ENCODE measurements around the gene IFT81. TPM values are rescaled to one million over a fixed set of nuclear protein-coding genes. Genes with fewer than 3 reads are reported as not detected.

The IFT81 gene
- total and polyA plus RNA-seq, 2 of the 13 experiments (the other 11 are each of a cell fraction or from before 2014, with no cell fraction given) = 4.2 to 13.0 TPM

- TF ChIP-seq ZBTB37 (CRISPR knock-in tag; IDR thresholded peaks at IDR 0.05) (no peak), NFATC3 (CRISPR knock-in tag; IDR thresholded peaks at IDR 0.05) (0 out of 2 replicates have a peak, but pooled peaks have one; percentile 18), DZIP1 (CRISPR knock-in tag; IDR thresholded peaks at IDR 0.05) (no peak), THAP7 (CRISPR knock-in tag; IDR thresholded peaks at IDR 0.05) (no peak), KDM5B (CRISPR knock-in tag; IDR thresholded peaks at IDR 0.05; ENCODE audit: borderline replicate concordance) (no peak; the same call in 1 of the 2 replicates), NCOA2 (CRISPR knock-in tag; IDR thresholded peaks at IDR 0.05) (peak; percentile 78), ZNF136 (CRISPR knock-in tag; IDR thresholded peaks at IDR 0.05; ENCODE audit: low read depth) (no peak), GATAD2A (CRISPR knock-in tag; IDR thresholded peaks at IDR 0.05) (peak; percentile 81), ZNF777 (CRISPR knock-in tag; IDR thresholded peaks at IDR 0.05) (no peak), NFIC (IDR thresholded peaks at IDR 0.05; ENCODE audit: low read length) (0 out of 2 replicates have a peak, but pooled peaks have one; percentile 34), MEIS1 (CRISPR knock-in tag; IDR thresholded peaks at IDR 0.05; ENCODE audit: borderline replicate concordance) (0 out of 2 replicates have a peak, but pooled peaks have one; percentile 77), JUND (CRISPR knock-in tag; IDR thresholded peaks at IDR 0.05) (peak; percentile 15; the same call in 1 of the 2 replicates), NCOR1 (IDR thresholded peaks at IDR 0.05; ENCODE audit: borderline replicate concordance, low read length) (peak; percentile 94), ZHX1 (CRISPR knock-in tag; IDR thresholded peaks at IDR 0.05; ENCODE audit: low read depth) (0 out of 2 replicates have a peak, but pooled peaks have one; percentile 71), ZFY (CRISPR knock-in tag; IDR thresholded peaks at IDR 0.05) (0 out of 2 replicates have a peak, but pooled peaks have one; percentile 32), GMEB1 (CRISPR knock-in tag; IDR thresholded peaks at IDR 0.05; ENCODE audit: borderline replicate concordance) (no peak), SOX5 (CRISPR knock-in tag; IDR thresholded peaks at IDR 0.05; ENCODE audit: borderline replicate concordance) (peak; percentile 64), SP4 (CRISPR knock-in tag; IDR thresholded peaks at IDR 0.05) (peak; percentile 67), ZNF792 (CRISPR knock-in tag; IDR thresholded peaks at IDR 0.05) (peak; percentile 47; the same call in 1 of the 2 replicates), ZFP90 (CRISPR knock-in tag; IDR thresholded peaks at IDR 0.05; ENCODE audit: borderline replicate concordance) (no peak; the same call in 1 of the 2 replicates)
Observed at GRCh38 chr12:110109037-110109836, 14.9 kb upstream of the IFT81 start (continued).

Data from HepG2 (cell line).